Fibroblast of upper back skin (primary cell): ENCODE data around the gene UROS.

Experiments
- DNase-seq: peaks from one replicate; pipeline ENCODE4 v3.0.0-alpha.2; 2013

UROS gene

GRCh38 chr10:125785791-125786190 lies 37.3 kb downstream of the UROS start:
- no peak for DNase-seq

GRCh38 chr10:125783957-125784356 lies 39.1 kb downstream of the UROS start:
- peak; percentile 3 for DNase-seq

GRCh38 chr10:125783408-125783807 lies 39.6 kb downstream of the UROS start:
- no peak for DNase-seq

GRCh38 chr10:125782616-125783015 lies 40.4 kb downstream of the UROS start:
- peak; percentile 12 for DNase-seq

- no peak for DNase-seq
These were observed 41.0 kb downstream of the UROS start for GRCh38 chr10:125782054-125782453.

- no peak for DNase-seq
These were observed 41.7 kb downstream of the UROS start for GRCh38 chr10:125781374-125781773.

- DNase-seq: no peak
These were observed 43.4 kb downstream of the UROS start for GRCh38 chr10:125779403-125780327.

- no peak for DNase-seq
These were observed 44.5 kb downstream of the UROS start for GRCh38 chr10:125778556-125778955.

GRCh38 chr10:125777806-125778205 lies 45.3 kb downstream of the UROS start:
- no peak for DNase-seq

- DNase-seq: no peak
These were observed 47.5 kb downstream of the UROS start, which contains the start of gene MMP21 for GRCh38 chr10:125775491-125776106. MMP21 (minus strand) TSS chr10:125775821; CDS start chr10:125775821, 0 bp downstream.

GRCh38 chr10:125774581-125775191 lies 48.4 kb downstream of the UROS start:
- DNase-seq: no peak

- no peak for DNase-seq
These were observed 49.1 kb downstream of the UROS start for GRCh38 chr10:125773687-125774543.

- no peak for DNase-seq
These were observed 50.2 kb downstream of the UROS start for GRCh38 chr10:125772864-125773180.

- DNase-seq: no peak
These were observed 50.8 kb downstream of the UROS start for GRCh38 chr10:125772112-125772863.

- DNase-seq: no peak
These were observed 52.2 kb downstream of the UROS start for GRCh38 chr10:125770844-125771243.

- no peak for DNase-seq
These were observed 53.9 kb downstream of the UROS start for GRCh38 chr10:125769175-125769574.

- DNase-seq: peak; percentile 21
These were observed 54.7 kb downstream of the UROS start for GRCh38 chr10:125768219-125768855.

- no peak for DNase-seq
These were observed 56.5 kb downstream of the UROS start for GRCh38 chr10:125766511-125766910.

GRCh38 chr10:125765835-125766234 lies 57.2 kb downstream of the UROS start:
- no peak for DNase-seq

GRCh38 chr10:125762692-125763648 lies 60.1 kb downstream of the UROS start:
- DNase-seq: no peak
